ENCODE measurements around the gene SPATA19. TPM values are rescaled to one million over a fixed set of nuclear protein-coding genes. Genes with fewer than 3 reads are reported as not detected.

Gene SPATA19
- total RNA-seq, 1 donor from 2014 or later: not detected

GRCh38 chr11:133796043-133796795, 49.1 kb downstream of the SPATA19 start:
- H3K27me3 Mint-ChIP-seq: no peaks in the 10 kb centered on the region
- no peaks in the 10 kb centered on the region for H3K4me1 Mint-ChIP-seq
- intact Hi-C loops (cut with micrococcal nuclease): no loop called here
- no peaks in the 10 kb centered on the region for H3K36me3 Mint-ChIP-seq (ENCODE audit: low read depth)
- no peak for DNase-seq
- H3K27ac Mint-ChIP-seq: no peak overlapping the region
- H3K9me3 Mint-ChIP-seq: peaks cover 9% of the 10 kb centered on the region
- H3K4me3 Mint-ChIP-seq: no peak overlapping the region

DNA sequence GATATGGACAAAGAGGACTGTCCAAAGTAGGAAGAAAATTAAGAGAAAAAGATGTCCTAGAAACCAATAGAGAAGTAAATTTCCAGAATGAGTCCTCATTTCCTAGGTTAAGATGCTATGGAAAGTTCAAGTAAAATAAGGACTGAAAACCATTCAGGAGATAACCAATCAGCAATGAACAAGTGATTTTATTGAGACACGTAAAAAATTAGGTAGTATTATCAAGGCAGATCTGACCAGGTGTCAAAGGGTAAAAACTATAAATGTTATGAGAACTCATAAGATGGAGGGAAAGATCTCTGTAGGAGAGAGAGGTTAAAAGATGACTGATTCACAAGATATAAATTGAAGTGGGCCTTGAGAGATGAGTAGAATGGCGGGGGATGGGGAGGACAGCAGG, 50.2 kb downstream of the SPATA19 start:
- Mint-ChIP-seq H3K27ac (no peak overlapping the region), H3K27me3 (peaks cover 3% of the 10 kb centered on the region), H3K4me1 (no peaks in the 10 kb centered on the region), H3K4me3 (no peak overlapping the region), H3K36me3 (ENCODE audit: low read depth) (no peaks in the 10 kb centered on the region), H3K9me3 (peaks cover 9% of the 10 kb centered on the region)
- intact Hi-C loops (cut with micrococcal nuclease): no loop called here
- no peak for DNase-seq

- DNase-seq: no peak
- Mint-ChIP-seq H3K9me3 (peaks cover 9% of the 10 kb centered on the region), H3K4me1 (no peaks in the 10 kb centered on the region), H3K27ac (no peak overlapping the region), H3K36me3 (ENCODE audit: low read depth) (no peaks in the 10 kb centered on the region), H3K27me3 (peaks cover 7% of the 10 kb centered on the region), H3K4me3 (no peak overlapping the region)
- intact Hi-C loops (cut with micrococcal nuclease): no loop called here
Measured at GRCh38 chr11:133794205-133794604, 51.1 kb downstream of the SPATA19 start.

GRCh38 chr11:133793271-133794035, 51.9 kb downstream of the SPATA19 start:
- no peak overlapping the region for H3K27ac Mint-ChIP-seq
- intact Hi-C loops (cut with micrococcal nuclease): no loop called here
- H3K36me3 Mint-ChIP-seq (ENCODE audit: low read depth): no peaks in the 10 kb centered on the region
- no peak overlapping the region for H3K4me3 Mint-ChIP-seq
- peaks cover 11% of the 10 kb centered on the region for H3K27me3 Mint-ChIP-seq
- DNase-seq: no peak
- H3K9me3 Mint-ChIP-seq: peaks cover 9% of the 10 kb centered on the region
- H3K4me1 Mint-ChIP-seq: no peaks in the 10 kb centered on the region

GRCh38 chr11:133790995-133791394, 54.3 kb downstream of the SPATA19 start:
- Mint-ChIP-seq H3K27ac (no peak overlapping the region), H3K36me3 (ENCODE audit: low read depth) (no peaks in the 10 kb centered on the region), H3K4me1 (no peaks in the 10 kb centered on the region), H3K27me3 (peaks cover 28% of the 10 kb centered on the region), H3K4me3 (no peak overlapping the region), H3K9me3 (peaks cover 9% of the 10 kb centered on the region)
- intact Hi-C loops (cut with micrococcal nuclease): no loop called here
- DNase-seq: peak; percentile 34

Other genes with a start within 250 kb of the SPATA19 start
- 90.5 and 91.8 TPM in 2 replicates for gene IGSF9B, start 111.5 kb upstream of the SPATA19 start, total RNA-seq
- 4.7 and 5.0 TPM in 2 replicates for gene JAM3, start 223.6 kb upstream of the SPATA19 start, total RNA-seq

Measured in activated CD4-positive, alpha-beta T cell treated with anti-CD3 and anti-CD28 coated beads, Interleukin-2, amount 10 ng/mL, durations not matched to agents 24 days and 14 days (primary cell).